ENCODE data around the gene EGFLAM. TPM values are rescaled to one million over a fixed set of nuclear protein-coding genes. Genes with fewer than 3 reads are reported as not detected.
"Not testable (repeated sequence)": the region's sequence is repeated elsewhere in the genome, so short reads cannot be mapped to it uniquely, and the experiment has no call there.

Gene EGFLAM
- total RNA-seq, 3 donors from 2014 or later = not detected

- Mint-ChIP-seq H3K4me1 (ENCODE audit: low read depth) (no peaks in the 10 kb centered on the region), H3K27me3 (ENCODE audit: low read depth) (peaks cover 20% of the 10 kb centered on the region), H3K9me3 (no peaks in the 10 kb centered on the region), H3K36me3 (ENCODE audit: insufficient read depth) (no peaks in the 10 kb centered on the region), H3K4me3 (no peak overlapping the region)
- DNase-seq (no peak), ATAC-seq (no peak)
These were observed 156.0 kb downstream of the EGFLAM start for GRCh38 chr5:38414348-38414747.

DNA sequence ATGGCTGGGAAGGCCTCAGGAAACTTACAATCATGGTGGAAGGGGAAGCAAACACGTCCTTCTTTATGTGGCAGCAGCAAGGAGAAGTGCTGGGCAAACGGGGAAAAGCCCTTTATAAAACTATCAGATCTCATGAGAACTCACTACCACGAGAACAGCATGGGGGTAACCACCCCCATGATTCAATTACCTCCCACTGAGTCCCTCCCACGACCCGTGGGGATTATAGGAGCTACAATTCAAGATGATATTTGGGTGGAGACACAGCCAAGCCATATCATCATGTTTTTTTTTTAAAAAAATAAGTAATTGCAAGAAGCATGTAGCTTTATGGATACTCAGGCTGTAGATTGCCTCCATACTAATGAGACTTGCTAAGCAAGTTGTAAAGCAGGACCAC lies 157.4 kb downstream of the EGFLAM start:
- DNase-seq; H3K9me3 Mint-ChIP-seq; H3K4me1 Mint-ChIP-seq (ENCODE audit: low read depth); H3K4me3 Mint-ChIP-seq; ATAC-seq; H3K36me3 Mint-ChIP-seq (ENCODE audit: insufficient read depth): not testable (repeated sequence)
- H3K27me3 Mint-ChIP-seq (ENCODE audit: low read depth) = peaks cover 20% of the 10 kb centered on the region

GRCh38 chr5:38417658-38418017 lies 159.3 kb downstream of the EGFLAM start:
- Mint-ChIP-seq H3K4me1 (ENCODE audit: low read depth) (no peaks in the 10 kb centered on the region), H3K9me3 (no peaks in the 10 kb centered on the region), H3K27me3 (ENCODE audit: low read depth) (peaks cover 24% of the 10 kb centered on the region), H3K36me3 (ENCODE audit: insufficient read depth) (no peaks in the 10 kb centered on the region), H3K4me3 (no peak overlapping the region)
- DNase-seq = no peak
- no peak for ATAC-seq

DNA sequence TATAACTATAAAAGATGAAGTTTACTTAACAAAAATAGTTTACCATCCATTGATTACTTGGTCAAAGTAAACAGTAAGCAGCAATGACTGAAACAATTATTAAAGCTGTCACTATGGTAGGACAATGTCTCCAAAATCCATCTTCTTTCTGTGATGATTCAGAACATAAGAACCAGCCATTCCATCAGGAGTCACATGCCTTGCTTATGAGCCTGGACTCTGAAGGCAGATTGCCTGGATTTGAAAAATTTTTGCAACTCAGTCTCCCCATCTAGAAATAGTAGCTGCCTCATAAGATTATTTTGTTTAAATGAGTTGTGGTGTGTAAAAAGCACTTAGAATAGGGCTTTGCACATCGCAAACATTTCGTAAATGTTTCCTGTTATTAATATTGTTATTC lies 161.9 kb downstream of the EGFLAM start:
- ATAC-seq (no peak), DNase-seq (no peak)
- Mint-ChIP-seq H3K27me3 (ENCODE audit: low read depth) (peaks cover 19% of the 10 kb centered on the region), H3K4me3 (no peak overlapping the region), H3K9me3 (no peaks in the 10 kb centered on the region), H3K36me3 (ENCODE audit: insufficient read depth) (no peaks in the 10 kb centered on the region), H3K4me1 (ENCODE audit: low read depth) (no peaks in the 10 kb centered on the region)

DNA sequence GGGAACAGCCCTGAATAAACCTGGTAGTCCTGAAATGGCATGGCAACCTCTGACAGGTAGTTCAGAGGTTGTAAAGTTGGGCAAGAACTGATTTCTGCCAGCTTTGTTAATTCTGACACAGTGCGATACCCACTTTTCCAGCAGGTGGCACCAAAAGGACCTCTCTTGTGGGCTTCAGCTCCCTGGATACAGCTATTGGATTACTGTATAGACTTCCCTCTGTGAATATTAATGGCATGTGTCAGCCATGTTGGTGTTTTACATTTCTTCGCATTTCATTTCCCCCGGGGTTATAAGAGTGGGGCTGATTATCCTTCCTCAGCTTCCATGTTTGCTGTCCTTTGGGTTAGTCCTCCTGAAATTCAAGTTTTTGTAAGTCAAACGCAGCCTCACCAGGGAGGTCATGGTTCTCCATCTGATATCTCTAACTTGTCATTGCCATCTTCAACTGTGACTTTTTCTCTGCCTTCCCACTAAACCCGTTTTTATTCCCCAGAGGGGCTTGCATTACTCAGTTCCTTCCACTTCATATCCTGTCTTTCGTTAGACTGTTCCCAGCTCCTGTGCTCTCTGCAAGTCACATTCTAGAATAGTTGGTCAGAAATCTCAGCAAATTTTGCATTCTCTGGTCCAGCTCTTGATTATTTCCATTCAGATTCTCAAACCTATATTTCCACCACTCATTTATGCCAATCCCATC lies 162.5 kb downstream of the EGFLAM start:
- H3K4me1 Mint-ChIP-seq (ENCODE audit: low read depth) = no peaks in the 10 kb centered on the region
- peaks cover 19% of the 10 kb centered on the region for H3K27me3 Mint-ChIP-seq (ENCODE audit: low read depth)
- ATAC-seq (peak in 1 of 2 donors; percentile 58), DNase-seq (no peak)
- no peaks in the 10 kb centered on the region for H3K36me3 Mint-ChIP-seq (ENCODE audit: insufficient read depth)
- H3K9me3 Mint-ChIP-seq = no peaks in the 10 kb centered on the region
- H3K4me3 Mint-ChIP-seq = no peak overlapping the region

DNA sequence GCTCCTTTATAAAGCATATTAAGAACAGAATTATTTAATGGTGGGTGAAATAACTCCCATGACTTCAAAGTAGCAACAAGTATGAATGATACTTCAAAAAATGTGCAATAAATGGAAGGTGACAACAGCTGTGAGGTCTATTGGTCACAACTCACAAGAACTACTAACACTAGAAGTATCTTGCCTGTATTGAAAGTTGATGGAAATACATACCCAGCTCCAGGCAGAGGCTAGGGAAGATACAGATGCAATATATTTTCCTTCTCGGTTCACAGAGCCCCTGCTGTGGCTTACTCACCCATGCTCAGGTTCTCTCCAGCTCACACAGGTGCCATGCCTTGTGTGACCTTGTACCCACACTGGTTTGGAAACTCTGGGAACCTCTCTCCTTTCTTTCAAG lies 164.3 kb downstream of the EGFLAM start:
- ATAC-seq = no peak

GRCh38 chr5:38423276-38424147 lies 165.2 kb downstream of the EGFLAM start:
- Mint-ChIP-seq H3K9me3 (no peaks in the 10 kb centered on the region), H3K4me1 (ENCODE audit: low read depth) (no peaks in the 10 kb centered on the region), H3K27me3 (ENCODE audit: low read depth) (peaks cover 21% of the 10 kb centered on the region), H3K4me3 (no peak overlapping the region), H3K36me3 (ENCODE audit: insufficient read depth) (no peaks in the 10 kb centered on the region)
- no peak for DNase-seq
- ATAC-seq = no peak

More for the DNA sequence above, 164.3 kb downstream of the EGFLAM start:
- no peaks in the 10 kb centered on the region for H3K4me1 Mint-ChIP-seq (ENCODE audit: low read depth)
- no peaks in the 10 kb centered on the region for H3K36me3 Mint-ChIP-seq (ENCODE audit: insufficient read depth)
- H3K9me3 Mint-ChIP-seq = no peaks in the 10 kb centered on the region
- no peak for DNase-seq
- H3K27me3 Mint-ChIP-seq (ENCODE audit: low read depth) = peaks cover 20% of the 10 kb centered on the region
- H3K4me3 Mint-ChIP-seq = no peak overlapping the region

DNA sequence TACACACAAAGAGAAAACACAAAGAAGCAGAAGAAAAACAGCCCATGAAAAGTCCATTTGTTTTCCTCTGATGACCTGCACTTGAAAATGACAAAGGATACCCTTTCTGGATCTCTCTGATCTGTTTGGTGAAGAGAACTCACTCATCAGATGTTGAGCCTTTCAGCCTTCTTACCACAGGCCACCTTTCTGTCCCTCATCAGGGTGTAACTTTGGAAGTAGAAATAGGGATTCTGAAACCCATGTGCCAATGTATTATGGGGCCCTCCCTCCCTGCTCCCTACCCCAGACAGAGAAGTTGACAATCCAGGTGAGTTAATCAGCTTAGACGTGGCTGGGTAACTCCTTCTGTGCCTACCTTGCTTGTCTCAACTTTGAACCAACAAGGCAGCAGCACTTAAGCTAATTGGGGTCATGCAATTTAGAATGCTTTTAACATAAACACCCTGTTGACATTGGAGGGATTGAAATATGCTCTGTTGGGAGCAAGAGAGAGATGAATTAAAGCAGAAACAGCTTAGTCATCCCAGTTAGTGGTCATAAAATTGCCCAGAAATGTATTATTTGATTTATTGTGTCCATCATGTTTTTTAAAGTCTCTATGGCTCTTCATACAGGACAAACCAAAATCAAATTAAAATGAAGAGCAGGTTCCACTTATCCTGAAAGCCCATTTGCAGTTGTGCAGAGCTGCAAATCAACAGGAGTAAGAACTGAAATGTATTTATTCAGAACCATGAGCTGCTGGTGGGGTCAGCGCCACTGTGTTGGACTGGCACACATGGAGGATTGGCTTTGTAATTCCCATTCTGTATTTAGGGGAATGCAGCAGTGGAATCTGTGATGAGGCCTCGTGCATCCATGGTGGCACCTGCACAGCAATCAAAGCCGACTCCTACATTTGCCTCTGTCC lies 166.0 kb downstream of the EGFLAM start:
- ATAC-seq (no peak), DNase-seq (no peak)
- Mint-ChIP-seq H3K9me3 (no peaks in the 10 kb centered on the region), H3K4me1 (ENCODE audit: low read depth) (no peaks in the 10 kb centered on the region), H3K4me3 (no peak overlapping the region), H3K36me3 (ENCODE audit: insufficient read depth) (no peaks in the 10 kb centered on the region), H3K27me3 (ENCODE audit: low read depth) (peaks cover 27% of the 10 kb centered on the region)

GRCh38 chr5:38426490-38426889 lies 168.1 kb downstream of the EGFLAM start:
- no peak overlapping the region for H3K4me3 Mint-ChIP-seq
- peaks cover 28% of the 10 kb centered on the region for H3K27me3 Mint-ChIP-seq (ENCODE audit: low read depth)
- ATAC-seq (no peak), DNase-seq (no peak)
- H3K9me3 Mint-ChIP-seq = no peaks in the 10 kb centered on the region
- no peaks in the 10 kb centered on the region for H3K36me3 Mint-ChIP-seq (ENCODE audit: insufficient read depth)
- no peaks in the 10 kb centered on the region for H3K4me1 Mint-ChIP-seq (ENCODE audit: low read depth)

DNA sequence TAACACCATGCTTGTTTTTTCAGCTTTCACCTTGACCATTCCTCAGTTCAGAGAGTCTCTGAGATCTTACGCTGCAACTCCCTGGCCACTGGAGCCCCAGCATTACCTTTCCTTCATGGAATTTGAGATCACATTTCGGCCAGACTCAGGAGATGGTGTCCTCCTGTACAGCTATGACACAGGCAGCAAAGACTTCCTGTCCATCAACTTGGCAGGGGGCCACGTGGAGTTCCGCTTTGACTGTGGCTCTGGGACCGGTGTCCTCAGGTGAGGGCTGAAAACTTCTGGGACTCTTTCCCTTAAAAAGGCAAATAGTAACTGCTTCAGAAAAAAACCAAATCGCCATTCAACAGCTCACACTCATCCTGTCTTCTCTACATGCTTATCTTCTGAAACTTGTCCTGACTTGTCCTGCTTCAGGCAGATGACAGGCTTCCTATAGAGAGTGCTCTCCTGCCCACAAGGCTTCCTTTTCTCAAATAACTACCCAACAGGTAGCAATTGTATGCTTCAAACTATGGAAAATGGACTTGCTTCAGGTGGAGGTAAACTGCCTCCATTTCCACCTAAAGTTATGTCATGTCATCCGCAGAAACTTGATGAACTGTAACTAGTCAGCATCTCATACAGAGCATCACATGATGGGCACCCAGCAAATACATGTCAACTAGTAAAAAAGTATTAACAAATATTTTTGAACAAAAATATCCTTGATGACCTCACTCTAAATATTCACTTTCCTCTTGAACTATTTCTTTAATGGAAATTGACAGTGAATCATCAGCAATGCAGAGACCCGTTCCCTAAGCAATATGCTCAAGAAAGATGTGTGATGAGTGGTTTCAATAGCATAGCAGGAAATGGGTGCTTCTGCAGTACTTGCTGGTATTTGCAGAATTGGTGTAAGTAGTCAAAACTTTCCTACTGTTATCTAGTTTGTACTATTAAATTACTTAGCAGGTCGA lies 168.9 kb downstream of the EGFLAM start:
- Mint-ChIP-seq H3K4me1 (ENCODE audit: low read depth) (no peaks in the 10 kb centered on the region), H3K9me3 (no peaks in the 10 kb centered on the region), H3K27me3 (ENCODE audit: low read depth) (peaks cover 21% of the 10 kb centered on the region), H3K36me3 (ENCODE audit: insufficient read depth) (no peaks in the 10 kb centered on the region), H3K4me3 (no peak overlapping the region)
- no peak for ATAC-seq
- no peak for DNase-seq

GRCh38 chr5:38431242-38431853 lies 173.0 kb downstream of the EGFLAM start:
- no peaks in the 10 kb centered on the region for H3K4me1 Mint-ChIP-seq (ENCODE audit: low read depth)
- ATAC-seq (no peak), DNase-seq (no peak)
- peaks cover 28% of the 10 kb centered on the region for H3K27me3 Mint-ChIP-seq (ENCODE audit: low read depth)
- H3K36me3 Mint-ChIP-seq (ENCODE audit: insufficient read depth) = no peaks in the 10 kb centered on the region
- no peaks in the 10 kb centered on the region for H3K9me3 Mint-ChIP-seq
- no peak overlapping the region for H3K4me3 Mint-ChIP-seq

- H3K27me3 Mint-ChIP-seq (ENCODE audit: low read depth) = peaks cover 24% of the 10 kb centered on the region
- DNase-seq = no peak
- no peak for ATAC-seq
- no peaks in the 10 kb centered on the region for H3K9me3 Mint-ChIP-seq
- no peaks in the 10 kb centered on the region for H3K36me3 Mint-ChIP-seq (ENCODE audit: insufficient read depth)
- no peaks in the 10 kb centered on the region for H3K4me1 Mint-ChIP-seq (ENCODE audit: low read depth)
- H3K4me3 Mint-ChIP-seq = no peak overlapping the region
These were observed 175.0 kb downstream of the EGFLAM start for GRCh38 chr5:38433160-38433861.
